ENCODE measurements around the gene GABBR2.

Gene GABBR2

DNA sequence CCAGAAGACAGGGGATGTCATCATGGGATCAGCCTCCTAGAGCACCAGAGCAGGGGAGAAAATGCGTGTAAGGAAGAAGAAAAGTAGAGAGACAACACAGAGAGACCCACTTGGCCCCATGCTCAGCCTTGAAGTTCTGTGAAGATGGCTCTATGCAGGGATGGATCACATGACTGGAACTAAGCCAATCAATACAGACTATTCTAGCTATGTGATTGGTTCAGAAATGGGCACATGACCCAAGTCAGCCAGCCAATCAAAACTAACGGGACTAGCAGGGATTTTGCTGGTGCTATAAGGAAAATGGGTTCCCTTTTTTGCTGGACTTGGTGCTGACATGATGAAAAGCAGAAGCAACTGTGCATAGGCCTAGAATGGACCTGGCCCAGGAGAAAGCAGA lies 280.3 kb downstream of the GABBR2 start:
- no peak for DNase-seq

DNA sequence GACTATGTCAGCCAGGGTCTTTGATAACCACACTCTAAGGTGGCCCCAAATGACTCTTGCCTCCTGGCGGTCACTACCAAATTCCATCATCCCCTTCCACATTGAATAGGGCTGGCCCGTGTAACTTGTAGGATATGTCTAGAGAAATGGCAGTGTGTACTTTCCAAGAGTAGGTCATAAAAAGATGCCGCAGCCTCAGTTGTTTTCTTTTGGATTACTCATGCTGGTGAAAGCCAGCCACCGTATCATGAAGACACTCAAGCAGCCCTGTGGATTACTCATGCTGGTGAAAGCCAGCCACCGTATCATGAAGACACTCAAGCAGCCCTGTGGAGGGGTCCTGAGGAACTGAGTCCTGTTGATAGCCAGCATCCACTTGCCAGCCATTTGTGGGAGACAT lies 281.2 kb downstream of the GABBR2 start:
- no peak for DNase-seq

DNA sequence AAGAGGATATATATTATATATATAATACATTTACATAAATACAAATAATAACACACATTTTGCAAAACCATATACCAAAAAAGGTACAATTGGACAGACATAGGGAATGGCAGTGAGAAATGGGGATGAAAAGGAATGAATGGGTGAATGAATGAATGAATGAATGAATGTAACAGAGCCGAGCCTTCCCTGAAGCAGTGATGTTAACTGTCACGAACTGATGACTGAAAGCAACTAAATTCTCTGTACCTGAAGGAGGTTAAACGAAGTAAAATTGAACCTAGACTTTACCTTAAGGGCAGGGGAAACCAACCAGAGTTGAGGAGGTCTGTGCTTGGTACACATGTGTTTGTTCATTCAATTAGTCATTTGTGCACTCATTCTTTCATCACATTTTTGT lies 283.7 kb downstream of the GABBR2 start:
- no peak for DNase-seq

- no peak for DNase-seq
Observed at GRCh38 chr9:98419260-98419603, 289.5 kb downstream of the GABBR2 start.

DNA sequence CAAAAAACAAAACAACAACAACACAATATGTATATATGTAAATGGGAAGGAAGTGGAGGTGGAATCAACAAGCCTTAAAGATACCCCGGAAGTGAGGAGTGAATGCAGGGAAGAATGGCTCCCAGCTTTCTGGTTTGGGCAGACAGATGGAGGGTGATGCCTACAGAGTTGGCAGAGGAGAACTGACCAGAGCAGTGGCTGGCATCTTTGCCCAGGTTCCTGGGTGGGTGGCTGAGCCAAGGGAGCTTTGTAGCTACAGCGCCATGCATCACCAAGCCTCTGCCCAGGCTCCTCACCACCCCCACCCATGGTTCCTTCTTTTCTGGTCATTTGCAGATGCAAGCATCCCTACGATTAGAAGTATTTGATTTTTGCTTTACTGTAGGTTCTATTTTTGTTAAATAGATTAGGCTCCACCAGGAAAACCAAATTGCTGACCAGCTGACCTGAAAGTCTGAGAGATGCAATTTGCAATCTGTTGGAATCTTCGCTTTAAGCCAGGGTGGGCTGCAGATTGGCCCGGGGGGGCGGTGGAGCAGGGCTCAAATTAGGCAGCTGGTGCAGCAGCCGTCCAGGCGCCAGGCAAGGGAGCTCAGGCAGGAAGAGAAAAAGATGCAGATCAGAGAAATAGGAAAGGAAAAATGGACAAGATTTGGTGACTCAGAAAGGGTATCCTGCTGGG lies 290.0 kb downstream of the GABBR2 start:
- no peak for DNase-seq

DNA sequence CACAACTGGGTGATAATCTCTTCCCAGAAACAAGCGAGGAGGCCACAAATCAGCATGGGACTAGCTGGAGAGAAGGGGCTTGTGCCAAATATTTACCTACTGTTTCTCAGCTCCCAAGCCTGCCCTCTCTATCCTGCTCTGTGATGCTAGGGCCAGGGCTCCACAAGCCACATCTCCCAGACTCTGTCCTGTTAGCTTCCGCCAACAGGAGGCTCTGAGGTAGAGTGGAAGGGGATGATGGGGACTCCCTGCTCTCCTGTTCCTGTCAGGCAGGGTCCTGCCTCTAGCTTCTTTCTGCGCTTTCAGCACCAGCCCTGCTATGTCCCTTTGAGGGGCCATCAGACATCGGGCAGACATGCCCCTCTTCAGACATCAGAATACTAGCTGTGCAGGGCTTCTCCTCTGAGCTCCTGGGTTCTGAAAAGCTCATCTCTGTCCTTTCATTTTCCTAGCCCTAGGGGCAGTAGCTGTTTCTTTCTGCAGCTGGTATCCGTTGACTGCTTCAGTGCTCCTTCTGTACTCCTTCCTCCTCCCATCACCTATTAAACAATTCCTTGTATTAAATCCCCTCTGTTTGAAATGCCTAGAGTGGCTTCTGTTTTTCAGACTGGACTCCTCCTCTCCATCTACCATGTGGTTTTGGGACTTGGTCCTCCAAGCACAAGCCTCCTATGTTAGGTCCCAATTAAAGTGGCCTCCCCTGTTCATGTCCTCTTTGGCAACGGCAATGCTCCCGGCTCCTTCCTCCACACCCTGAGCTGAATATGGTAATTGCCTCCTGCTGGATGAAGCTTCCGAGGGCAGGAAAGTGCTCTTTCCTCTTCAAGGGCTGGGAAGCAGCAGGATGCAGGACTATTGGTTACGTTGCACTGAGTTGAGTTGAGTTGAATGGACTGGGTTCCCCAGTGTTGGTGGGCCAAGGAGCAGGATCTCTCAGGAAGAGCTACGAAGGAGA lies 292.2 kb downstream of the GABBR2 start:
- DNase-seq, result no peak

DNA sequence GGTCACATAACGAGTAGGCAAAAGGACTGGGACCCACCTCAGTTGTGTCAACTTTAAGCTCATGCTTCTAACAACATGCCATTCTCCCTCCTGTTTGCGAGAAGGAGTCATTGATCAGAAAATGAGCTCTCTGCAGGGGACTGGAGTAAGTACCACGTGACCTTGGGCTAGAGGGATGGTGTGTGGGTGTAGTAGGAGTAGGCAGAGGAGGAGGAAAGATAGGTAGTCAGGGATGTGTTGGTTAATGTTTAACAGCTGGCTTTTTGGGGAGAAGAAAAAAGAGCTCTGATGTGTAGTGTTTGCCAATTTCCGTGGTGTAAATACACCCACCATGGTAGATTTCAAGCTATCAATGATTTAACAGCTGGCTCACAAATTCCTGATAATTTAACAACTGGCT lies 293.0 kb downstream of the GABBR2 start:
- no peak for DNase-seq

- DNase-seq, result no peak
Observed at GRCh38 chr9:98413084-98413483, 295.7 kb downstream of the GABBR2 start.

DNA sequence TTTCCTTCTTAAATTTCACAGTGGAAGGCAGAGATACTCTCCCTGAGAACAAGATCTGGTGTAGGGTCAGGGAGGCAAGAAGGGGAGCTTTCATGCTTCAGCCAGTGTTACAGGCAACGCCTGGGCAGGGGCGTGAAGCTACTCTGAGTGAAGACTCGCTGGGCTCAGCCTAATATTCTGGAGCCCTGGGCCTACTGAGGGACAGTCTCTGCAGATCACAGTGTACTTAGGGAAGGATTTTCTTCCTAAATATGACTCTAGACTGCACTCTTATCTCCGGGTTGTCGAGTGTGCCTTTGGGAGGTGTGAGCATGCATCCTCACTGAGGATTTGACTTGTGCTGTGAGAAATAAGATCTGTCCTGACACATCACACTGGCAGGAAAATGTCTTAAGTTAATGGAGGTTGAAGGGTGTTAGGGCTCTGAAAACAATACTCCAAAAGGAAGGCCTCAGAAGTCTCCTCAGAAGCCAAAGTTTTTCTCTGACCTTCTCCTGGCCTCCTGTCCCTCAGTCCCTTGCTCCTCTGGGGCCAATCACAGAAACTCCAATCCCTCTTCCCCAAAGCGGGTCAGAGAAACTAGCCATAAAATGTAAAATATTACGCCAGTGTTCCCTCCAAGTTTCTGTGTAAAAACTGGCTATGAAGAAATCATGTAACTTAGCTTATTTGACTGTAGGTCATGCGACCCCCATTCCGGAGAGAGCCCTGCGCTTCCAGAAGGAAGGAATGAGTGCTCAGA lies 296.5 kb downstream of the GABBR2 start:
- no peak for DNase-seq

DNA sequence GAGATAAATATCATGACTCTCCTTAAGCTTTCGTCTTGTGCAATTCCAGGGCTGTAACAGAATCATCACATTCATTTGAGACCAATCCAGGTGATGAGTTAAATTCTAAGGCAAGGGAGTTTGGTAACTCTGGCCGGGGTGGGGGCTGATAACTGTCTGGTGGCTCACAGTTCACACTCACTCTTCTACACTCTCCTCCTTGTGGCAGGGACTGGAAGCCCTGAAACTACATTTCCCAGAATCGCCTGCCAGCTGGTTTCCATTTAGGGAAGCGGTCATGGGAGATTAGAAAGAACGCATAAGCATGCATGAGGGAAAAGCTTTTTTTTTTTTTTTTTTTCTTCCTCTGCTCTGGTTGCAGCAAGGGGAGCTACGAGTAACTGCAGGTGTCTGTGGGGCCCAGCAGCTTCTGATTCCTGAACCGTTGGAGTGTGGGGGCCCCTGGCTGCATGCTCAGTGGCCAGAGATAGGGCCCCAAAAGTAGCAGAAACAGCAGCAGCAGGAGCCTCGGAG lies 298.5 kb downstream of the GABBR2 start:
- no peak for DNase-seq

GRCh38 chr9:98409719-98410118 lies 299.0 kb downstream of the GABBR2 start:
- no peak for DNase-seq

GRCh38 chr9:98406469-98406868 lies 302.3 kb downstream of the GABBR2 start:
- no peak for DNase-seq

- no peak for DNase-seq
Observed at GRCh38 chr9:98404237-98404636, 304.5 kb downstream of the GABBR2 start.

DNA sequence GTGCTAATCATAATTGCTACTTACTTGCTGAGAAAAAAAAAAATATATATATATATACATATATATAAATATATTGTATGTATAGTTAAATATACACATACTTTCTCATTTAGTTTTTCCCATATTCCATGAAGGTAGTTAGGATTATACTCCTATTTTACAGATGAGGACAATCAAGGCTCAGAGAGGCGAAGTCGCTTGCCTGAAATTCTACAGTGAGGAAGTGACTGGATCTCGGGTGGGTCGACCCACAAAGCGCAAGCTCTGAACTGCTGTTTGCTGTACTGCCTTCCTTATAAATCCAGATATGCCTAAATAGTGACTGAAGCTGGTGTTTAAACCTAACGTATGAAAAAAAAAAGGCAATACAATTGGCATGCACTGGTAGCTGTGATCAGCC lies 305.0 kb downstream of the GABBR2 start:
- no peak for DNase-seq

DNA sequence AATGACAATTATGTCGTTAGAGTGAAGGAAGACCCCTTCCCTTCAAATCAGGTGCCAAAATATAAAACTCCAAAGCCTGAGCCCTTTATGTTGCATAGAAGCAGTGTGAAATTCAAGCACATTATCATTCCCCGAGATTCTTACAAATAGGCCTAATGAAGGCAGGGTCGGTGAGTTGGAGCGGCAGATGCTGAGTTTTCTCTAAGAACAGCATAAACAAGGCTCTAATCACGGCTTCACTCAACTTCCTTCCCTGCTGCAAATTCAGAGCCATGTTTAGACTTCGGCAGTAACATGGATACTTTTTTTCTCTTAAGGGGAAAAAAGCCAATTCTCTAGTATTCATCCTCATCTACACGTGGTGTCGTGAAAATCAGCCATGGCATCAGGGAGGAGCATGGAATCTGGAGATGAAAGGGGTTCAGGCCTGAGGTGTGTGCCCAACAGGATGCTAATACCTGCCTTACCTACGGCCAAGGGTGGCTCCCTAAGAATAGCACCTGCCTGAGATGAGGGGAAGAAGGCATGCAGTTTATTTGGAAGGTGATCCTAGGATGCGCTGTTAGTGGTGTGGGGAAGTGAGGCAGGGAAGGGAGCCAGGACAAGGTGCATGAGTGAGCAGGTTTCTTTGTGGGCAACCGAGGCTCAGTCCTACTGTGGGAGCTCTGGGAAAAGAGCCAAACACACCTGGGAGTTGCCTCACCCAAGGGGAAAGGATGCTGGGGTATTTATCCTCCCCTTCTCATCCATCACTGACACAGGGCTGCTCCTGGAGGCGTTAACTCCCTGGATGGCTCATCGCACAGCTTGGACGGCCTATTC lies 306.5 kb downstream of the GABBR2 start:
- no peak for DNase-seq

- DNase-seq, result no peak
Observed at GRCh38 chr9:98401140-98402018, 307.4 kb downstream of the GABBR2 start.

DNA sequence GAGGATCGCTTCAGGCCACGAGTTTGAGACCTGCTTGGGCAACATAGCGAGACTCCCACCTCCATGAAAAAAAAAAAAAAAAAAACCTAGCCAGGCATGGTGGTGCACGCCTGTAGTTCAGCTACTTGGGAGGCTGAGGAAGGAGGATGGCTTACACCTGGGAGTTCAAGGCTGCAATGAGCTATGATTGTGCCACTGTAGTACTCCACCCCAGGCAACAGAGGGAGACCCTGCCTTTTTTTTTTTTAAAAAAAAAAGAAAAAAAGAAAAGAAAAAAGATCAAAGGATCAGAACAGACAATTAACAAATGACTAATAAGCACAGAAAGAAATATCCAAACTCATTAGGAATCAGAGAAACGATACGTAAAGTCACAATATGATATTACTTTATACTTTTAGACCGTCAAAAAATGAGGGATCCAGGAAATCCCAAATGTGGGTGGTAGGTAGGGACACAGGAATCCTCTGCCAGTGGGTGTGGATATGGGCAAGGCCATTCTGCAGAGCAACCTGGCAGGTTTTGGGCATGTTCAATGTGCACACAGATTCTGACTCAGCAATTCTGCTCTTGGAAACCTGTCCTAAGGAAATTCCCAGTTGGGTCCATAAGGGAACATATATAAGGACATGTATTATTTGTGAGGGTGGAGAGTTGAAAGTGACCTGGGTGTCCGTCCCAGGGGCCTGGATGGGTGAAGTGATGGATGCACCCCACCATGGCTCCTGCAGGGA lies 308.6 kb downstream of the GABBR2 start:
- no peak for DNase-seq

GRCh38 chr9:98396656-98397055 lies 312.1 kb downstream of the GABBR2 start:
- no peak for DNase-seq

- DNase-seq, result no peak
Observed at GRCh38 chr9:98396236-98396635, 312.5 kb downstream of the GABBR2 start.

- no peak for DNase-seq
Observed at GRCh38 chr9:98391867-98392266, 316.9 kb downstream of the GABBR2 start.

DNA sequence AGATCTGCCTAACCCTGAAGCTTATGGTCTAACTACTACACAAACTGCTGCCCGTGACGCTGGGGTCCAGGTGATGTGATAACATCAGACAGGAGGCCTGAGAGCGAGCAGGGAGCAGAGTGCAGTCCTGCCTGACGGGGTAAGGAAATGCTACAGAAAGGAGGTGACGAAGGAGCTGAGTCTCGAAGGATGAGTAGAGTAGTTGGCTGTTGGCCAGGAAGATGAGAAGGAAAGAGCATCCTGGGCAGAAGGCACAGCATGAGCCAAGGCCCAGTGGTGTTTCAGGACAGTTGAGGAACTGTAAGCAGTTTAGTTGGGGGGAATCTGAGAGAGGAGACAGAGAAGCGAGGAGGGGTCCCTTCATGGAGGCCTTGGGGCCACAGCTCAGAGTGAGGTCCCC lies 317.3 kb downstream of the GABBR2 start:
- DNase-seq, result no peak
